HG03460 (cell line): ENCODE results near the gene NXNL1.
"Not testable (repeated sequence)": the region's sequence is repeated elsewhere in the genome, so short reads cannot be mapped to it uniquely, and the experiment has no call there.

Experiments
- ATAC-seq: cut with Tn5 transposase; IDR thresholded peaks from one replicate; pipeline ENCODE4 v1.9.1; 2021; ENCODE audit not compliant: unreplicated experiment

NXNL1 gene, protein sequence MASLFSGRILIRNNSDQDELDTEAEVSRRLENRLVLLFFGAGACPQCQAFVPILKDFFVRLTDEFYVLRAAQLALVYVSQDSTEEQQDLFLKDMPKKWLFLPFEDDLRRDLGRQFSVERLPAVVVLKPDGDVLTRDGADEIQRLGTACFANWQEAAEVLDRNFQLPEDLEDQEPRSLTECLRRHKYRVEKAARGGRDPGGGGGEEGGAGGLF

DNA sequence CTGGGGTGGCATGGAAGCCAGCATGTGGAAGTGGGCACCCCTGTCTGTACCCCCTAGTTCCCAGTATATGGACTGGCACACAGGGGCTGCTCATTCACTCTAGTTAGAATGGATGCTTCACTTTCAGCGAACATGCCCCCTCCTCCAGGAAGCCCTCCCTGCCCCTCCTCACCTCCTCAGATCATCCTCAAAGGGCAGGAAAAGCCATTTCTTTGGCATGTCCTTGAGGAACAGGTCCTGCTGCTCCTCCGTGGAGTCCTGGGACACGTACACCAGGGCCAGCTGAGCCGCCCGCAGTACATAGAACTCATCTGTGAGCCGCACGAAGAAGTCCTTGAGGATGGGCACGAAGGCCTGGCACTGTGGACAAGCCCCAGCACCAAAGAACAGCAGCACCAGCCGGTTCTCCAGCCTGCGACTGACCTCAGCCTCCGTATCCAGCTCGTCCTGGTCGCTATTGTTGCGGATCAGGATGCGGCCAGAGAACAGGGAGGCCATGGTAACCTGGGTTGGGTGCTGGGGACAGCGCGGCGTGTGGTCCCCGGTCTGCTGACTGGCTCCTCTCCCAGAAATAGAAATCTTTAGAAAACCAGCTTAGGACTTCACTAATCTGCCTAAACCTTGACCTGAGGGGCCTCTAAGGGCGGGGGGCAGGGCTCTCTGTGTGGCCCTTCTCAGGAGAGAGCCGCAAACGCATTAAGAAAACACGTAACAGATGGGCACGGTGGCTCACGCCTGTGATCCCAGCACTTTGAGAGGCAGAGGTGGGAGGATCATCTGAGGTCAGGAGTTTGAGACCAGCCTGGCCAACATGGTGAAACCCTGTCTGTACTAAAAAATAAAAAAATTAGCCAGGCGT, at the start of gene NXNL1:
NXNL1 (minus strand) TSS at position 555 of the 859 bp plus-strand sequence; CDS start at position 498, 57 bp downstream.
- no peak for ATAC-seq

DNA sequence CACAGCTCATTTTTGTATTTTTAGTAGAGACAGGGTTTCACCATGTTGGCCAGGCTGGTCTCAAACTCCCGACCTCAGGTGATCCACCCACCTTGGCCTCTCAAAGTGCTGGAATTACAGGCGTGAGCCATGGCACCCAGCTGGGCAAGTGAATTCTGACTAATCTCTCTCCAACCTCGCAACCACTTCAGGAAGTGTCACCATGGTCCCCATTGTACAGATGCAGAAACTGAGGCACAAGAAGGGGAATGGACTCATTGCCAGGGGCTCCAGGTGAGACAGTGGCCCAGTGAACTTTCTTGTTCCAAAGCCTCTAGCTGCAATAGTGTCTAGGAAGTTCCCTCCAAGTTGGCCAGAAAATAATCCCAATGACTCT, 47.8 kb upstream of the NXNL1 start:
- ATAC-seq, result not testable (repeated sequence)

DNA sequence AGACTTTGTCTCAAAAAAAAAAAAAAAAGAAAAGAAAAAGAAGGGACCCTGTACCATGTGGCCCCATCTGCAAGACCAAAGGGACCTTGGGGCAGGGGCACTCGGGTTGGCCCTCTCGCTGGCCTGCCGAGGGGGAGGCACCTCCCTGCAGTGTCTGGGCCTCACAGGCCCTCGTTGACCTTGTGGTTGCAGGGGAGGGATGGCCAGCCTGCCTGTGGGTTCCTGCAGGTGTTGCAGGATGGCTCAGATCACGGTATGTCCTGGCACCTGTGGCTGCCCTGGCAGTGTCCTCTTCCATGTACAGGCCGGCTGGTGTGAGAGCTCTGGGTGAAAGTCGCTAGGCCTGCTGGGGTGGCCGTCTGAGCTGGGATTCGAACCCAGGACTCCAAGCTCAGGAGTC, 46.0 kb upstream of the NXNL1 start:
- ATAC-seq, result no peak

DNA sequence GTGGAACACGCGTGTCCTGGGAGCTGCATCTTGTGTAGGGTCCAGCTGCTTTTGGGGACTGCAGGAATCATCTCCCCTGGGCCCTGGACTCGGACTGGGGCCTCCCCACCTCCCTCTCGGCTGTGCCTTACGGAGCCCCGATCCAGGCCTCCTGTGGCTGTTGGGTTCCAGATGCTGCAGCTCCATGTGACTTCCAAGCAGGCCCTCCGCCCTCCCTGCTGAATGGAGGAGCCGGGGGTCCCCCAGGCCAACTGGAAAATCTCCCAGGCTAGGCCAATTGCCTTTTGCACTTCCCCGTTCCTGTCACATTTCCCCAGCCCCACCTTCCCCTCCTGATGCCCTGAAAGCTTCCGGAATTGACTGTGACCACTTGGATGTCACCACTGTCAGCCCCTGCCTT, 44.5 kb upstream of the NXNL1 start:
- ATAC-seq, result no peak

DNA sequence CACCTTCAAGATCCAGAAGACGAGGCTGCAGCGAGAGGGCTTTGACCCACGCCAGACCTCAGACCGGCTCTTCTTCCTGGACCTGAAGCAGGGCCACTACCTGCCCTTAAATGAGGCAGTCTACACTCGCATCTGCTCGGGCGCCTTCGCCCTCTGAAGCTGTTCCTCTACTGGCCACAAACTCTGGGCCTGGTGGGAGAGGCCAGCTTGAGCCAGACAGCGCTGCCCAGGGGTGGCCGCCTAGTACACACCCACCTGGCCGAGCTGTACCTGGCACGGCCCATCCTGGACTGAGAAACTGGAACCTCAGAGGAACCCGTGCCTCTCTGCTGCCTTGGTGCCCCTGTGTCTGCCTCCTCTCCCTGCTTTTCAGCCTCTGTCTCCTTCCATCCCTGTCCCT, 43.7 kb upstream of the NXNL1 start:
- no peak for ATAC-seq

DNA sequence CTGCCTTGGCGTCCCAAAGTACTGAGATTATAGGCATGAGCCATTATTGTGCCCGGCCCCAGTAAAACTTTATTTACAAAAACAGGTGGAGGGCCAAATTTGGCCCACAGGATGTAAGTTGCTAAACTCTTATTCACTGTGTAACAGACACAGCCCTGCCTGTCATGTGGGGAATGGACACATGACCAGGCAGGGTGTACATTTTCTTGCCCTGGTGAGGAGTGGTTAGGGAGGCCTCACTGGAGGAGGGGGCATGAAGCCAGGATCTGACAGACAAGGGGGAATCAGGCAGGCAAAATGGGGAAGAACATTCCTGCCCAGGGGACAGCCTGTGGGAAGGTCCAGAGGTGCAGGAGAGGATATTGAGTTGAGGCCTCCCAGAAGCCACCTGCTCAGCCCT, 43.3 kb upstream of the NXNL1 start:
- no peak for ATAC-seq

DNA sequence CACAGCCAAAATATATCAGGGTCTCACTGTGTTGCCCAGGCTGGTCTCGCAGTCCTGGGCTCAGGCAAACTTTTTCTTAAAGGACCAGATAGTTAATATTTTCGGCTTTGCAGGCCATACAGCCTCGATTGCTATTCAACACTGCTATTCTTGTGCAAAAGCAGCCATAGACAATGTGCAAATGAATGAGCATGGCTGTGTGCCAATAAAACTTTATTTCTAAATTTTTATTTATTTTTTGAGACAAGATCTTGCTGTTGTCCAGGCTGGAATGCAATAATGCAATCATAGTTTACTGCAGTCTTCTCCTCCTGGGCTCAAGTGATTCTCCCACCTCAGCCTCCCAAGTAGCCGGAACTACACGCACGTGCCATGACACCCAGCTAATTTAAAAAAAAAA, 42.5 kb upstream of the NXNL1 start:
- no peak for ATAC-seq

DNA sequence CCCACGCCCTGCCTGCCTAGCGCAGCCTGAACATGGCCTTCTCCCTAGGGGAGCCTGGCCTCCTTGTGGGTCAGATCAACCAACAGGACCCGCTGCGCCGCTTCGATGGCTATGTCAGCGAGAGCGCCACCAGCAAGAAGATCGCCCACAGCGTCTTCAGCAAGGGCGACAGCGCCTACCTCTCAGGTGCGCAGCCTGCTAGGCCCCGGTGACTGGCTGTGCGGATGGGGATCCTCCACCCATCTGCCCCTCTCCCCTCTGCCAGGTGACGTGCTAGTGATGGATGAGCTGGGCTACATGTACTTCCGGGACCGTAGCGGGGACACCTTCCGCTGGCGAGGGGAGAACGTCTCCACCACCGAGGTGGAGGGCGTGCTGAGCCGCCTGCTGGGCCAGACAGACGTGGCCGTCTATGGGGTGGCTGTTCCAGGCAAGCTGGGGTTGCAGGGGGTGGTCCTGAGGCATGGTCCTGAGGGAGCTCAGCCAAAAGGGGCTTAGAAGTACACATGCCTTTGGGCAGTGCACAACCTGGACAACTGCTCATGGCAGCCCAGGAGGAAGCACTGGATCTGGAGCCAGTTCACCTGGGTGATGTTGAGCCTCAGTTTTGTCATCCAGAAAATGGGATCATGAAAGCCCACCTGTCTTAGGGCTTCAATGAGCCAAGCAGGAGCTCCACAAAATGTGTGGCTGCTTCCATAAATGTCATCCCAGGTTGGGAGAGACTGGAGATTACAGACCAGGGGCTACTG, 39.9 kb upstream of the NXNL1 start:
- no peak for ATAC-seq

DNA sequence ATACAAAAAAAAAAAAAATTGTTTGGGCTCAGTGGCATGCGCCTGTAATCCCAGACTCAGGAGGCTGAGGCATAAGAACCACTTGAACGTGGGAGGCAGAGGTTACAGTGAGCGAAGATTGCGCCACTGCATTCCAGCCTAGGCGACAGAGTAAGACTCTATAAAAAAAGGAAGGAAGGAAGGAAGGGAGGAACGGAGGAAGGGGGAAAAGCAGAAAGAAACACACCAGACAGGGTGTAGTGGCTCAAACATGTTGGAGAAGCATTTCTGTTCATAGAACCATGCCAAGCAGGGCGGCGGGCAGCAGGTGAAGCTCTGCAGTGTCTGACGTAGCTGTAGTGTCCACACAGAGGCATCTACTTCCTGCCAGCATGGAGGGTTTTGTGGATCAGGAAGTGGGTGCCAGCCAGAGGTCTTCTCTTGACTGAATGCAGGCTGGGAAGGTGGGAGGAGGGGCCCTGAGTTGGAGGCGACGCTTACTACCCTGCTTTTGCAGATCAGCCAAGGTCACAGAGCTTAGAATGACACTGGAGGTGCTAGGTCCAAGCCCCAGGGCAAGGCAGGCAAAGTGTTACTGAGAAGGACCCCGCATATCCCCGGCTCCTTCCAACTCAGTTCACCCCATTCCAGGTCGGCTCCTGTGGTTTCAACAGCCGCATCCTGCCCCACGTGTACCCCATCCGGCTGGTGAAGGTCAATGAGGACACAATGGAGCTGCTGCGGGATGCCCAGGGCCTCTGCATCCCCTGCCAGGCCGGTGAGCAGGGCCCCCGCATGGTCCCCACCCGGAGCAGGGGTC, 39.1 kb upstream of the NXNL1 start:
- no peak for ATAC-seq

DNA sequence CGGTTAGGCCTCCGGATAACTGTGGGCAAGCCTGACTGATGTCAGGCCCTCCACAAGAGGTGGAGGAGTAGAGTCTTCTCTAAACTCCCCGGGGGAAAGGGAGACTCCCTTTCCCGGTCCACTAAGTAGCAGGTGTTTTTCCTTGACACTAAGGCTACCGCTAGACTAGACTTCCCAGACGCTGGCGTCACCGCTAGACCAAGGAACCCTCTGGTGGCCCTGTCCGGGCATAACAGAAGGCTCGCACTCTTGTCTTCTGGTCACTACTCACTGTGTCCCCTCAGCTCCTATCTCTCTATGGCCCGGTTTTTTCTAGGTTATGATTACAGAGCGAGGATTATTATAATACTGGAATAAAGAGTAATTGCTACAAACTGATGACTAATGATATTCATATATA, 38.3 kb upstream of the NXNL1 start:
- not testable (repeated sequence) for ATAC-seq

DNA sequence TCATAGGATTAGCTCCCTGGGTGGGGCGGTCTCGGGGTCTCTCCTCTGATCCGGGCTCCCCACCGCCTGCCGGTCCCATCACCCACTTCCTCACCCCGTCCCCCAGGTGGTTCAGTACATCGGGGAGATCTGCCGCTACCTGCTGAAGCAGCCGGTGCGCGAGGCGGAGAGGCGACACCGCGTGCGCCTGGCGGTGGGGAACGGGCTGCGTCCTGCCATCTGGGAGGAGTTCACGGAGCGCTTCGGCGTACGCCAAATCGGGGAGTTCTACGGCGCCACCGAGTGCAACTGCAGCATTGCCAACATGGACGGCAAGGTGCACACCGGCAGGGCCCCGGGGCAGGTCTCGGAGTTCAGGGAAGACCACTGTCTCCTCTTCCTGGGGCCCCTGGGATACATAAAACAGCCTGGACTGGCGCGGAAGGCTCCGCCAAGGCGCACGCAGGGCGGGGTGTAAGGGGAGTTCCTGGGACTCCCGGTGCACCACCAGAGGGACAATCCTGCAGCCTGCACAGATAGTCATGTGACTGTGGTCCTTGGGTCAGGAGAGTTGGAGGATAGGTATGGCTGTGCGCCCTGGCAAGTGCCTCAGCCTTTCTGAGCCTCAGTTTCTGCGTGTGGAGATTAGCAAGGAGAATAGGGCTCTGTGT, 36.5 kb upstream of the NXNL1 start:
- ATAC-seq, result no peak

DNA sequence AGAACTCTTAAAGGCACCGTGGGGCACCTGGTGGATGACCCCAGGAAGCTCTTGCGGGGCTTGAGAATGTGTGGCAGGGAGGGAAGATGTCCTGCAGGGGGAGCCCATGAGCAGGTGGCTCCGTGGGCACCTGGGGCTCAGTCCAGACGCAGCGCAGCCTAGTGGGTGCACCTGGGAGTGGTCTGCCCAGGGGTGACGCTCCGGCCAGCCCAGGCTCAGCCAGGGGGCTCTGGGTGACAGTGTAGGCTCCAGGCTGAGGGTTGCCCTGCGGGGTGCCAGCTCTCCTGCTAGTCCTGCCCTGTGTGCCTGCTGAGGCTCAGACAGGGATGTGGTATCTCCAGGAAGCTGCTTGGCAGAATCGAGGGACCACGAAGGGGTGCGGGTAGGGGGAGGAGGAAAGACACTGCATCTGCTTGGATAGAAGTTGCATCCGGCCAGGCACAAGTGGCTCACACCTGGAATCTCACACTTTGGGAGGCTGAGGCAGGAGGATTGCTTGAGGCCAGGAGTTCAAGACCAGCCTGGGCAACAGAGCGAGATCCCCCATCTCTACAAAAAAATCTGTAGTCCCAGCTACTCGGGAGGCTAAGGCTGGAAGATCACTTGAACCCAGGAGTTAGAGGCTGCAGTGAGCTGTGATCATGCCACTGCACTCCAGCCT, 35.7 kb upstream of the NXNL1 start:
- peak; percentile 61 for ATAC-seq

DNA sequence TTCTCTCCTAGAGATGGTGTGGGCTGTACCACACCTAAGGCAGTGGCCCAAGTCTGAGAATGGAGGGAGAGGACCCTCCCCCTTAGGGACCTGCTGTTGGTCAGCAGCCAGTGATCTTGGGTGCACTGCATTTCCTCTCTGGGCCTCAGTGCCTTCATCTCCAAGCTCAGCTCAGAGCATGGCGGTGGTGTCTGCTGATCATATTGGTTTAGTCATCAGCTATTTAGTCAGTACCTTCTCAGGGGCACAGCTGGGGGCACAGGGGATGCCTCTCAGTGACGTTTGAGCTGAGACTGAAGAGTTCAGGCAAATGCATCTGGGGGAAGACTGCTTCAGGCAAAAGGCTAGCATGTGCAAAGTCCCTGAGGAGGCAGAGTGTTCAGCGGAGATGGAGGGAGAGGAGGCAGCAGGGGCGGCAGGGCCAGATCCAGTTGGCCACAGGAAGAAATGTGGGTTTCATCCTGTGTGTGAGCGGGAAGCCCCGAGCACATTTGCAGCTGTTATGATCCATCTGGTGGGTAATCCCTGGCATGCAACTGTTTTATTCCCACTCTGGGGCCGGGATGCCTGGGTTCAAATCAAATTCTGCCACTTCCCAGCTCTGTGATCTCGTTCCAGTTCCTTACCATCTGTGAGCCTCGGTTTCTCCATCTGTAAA, 35.0 kb upstream of the NXNL1 start:
- ATAC-seq, result no peak

DNA sequence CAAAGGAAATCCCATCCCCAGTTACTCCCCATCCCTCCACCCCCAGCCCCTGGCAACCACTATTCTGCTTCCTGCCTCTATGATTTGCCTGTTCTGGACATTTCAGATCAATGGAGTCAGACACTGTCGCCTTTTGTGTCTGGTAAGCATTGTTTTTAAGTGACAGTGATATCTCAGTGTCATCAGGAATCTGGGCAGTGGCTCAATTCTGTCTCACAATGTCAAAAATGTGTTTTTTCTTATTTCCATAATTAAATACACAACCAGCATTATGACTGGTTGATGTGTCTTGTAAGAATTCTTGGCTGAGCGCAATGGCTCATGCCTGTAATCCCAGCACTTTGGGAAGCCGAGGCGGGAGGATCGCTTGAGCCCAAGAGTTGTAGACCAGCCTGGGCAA, 30.6 kb upstream of the NXNL1 start:
- no peak for ATAC-seq

DNA sequence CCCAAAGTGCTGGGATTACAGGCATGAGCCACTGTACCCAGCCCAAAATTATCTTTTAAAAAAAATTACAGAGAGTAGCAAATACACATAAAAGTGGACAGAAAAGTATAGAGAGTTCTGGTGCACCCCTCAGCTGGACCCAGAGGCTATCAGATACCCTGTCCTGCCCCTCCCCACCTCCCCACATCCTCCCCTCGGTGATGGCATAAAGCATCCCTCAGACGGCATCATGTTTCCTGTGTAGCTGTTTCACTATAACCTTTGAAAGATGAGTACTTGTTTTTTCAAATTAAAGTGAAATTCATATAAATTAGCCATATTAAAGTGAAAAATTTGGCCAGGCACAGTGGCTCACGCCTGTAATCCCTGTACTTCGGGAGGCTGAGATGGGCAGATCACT, 29.7 kb upstream of the NXNL1 start:
- no peak for ATAC-seq

DNA sequence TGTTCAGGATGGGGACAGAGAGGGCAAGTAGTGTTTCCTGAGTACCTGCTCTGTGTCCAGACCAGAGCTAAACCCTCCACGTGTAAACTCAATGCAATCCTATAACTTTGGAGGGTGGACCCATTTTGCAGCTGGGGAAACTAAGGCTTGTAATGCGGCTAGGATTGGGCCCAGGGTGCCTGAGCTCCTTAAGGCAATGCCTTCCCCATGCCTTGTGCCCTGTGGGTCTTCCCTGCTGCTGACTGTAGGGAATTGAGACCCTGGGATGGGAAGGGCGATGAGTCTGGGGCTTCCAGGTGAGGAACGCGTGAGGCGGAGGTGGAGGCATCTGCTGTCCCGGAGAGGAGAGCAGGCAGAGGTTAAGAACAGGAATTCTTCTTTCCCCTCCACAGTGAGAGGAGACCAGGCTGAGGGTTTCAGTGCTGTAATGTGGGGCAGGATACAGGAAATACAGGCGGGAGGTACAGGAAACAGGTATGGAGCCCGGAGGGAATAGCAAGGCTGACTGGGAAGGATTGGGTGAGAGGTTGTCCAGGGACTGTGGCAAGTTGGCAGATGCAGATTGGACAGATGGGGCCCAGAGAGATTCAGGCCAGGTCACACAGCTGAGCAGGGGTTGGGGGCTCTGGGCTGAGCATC, 28.8 kb upstream of the NXNL1 start:
- ATAC-seq, result no peak

DNA sequence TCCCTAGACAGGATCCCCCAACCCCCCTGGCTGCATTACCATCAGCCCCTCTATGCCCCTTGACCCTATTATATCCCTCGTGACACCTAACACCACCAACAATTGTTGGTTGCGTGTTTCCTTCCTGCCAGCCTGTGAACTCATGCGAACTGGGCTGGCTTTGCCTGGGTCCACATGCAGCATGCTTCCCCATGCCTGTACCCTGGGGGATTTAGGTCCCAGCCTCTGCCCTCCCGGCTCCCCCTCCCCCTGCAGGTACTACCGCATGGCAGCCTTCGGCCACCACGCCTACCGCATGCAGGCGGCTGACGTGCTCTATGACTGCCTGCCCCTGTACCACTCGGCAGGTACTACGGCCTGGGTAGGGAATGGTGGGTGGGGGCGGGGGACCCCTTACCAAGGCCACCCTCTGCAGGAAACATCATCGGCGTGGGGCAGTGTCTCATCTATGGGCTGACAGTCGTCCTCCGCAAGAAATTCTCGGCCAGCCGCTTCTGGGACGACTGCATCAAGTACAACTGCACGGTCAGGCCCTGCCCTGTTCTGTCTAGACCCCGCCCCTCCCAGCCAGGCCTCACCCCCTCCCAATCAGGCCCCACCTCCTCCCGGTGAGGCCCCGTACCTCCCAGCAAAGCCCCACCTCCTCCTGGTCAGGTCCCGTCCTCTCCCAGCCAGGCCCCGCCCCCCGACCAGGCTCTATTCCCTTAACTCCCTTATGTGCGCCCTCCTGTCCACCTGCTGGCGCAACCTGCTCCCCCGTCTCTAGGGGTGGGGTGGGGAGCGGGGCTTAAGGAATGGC, 28.1 kb upstream of the NXNL1 start:
- ATAC-seq, result no peak
